ENCODE results near the gene CRTC3.
"Not testable (repeated sequence)": the region's sequence is repeated elsewhere in the genome, so short reads cannot be mapped to it uniquely, and the experiment has no call there.

CRTC3 gene

GRCh38 chr15:90529371-90530249, at the start of gene CRTC3:
Gene CRTC3, plus strand, starts transcription at chr15:90529923. Its CDS starts 149 bp downstream, at chr15:90530072.
- DNase-seq: peak; percentile 62

GRCh38 chr15:90481023-90481422, 48.7 kb upstream of the CRTC3 start:
- peak; percentile 86 for DNase-seq

- peak; percentile 2 for DNase-seq
These were observed 47.4 kb upstream of the CRTC3 start for GRCh38 chr15:90482124-90483011.

- DNase-seq: no peak
These were observed 46.8 kb upstream of the CRTC3 start for GRCh38 chr15:90483012-90483307.

- DNase-seq: no peak
These were observed 46.1 kb upstream of the CRTC3 start for GRCh38 chr15:90483637-90484036.

- DNase-seq: no peak
These were observed 42.5 kb upstream of the CRTC3 start for GRCh38 chr15:90487186-90487585.

GRCh38 chr15:90489514-90489913, 40.2 kb upstream of the CRTC3 start:
- DNase-seq: no peak

GRCh38 chr15:90489944-90490343, 39.8 kb upstream of the CRTC3 start:
- DNase-seq: no peak

- no peak for DNase-seq
These were observed 36.1 kb upstream of the CRTC3 start for GRCh38 chr15:90493647-90494046.

- DNase-seq: no peak
These were observed 34.7 kb upstream of the CRTC3 start for GRCh38 chr15:90495067-90495466.

- no peak for DNase-seq
These were observed 32.9 kb upstream of the CRTC3 start for GRCh38 chr15:90496791-90497190.

GRCh38 chr15:90497376-90497775, 32.3 kb upstream of the CRTC3 start:
- DNase-seq: peak; percentile 28

- no peak for DNase-seq
These were observed 31.8 kb upstream of the CRTC3 start for GRCh38 chr15:90497912-90498311.

- DNase-seq: no peak
These were observed 29.6 kb upstream of the CRTC3 start for GRCh38 chr15:90500171-90500570.

- no peak for DNase-seq
These were observed 27.8 kb upstream of the CRTC3 start for GRCh38 chr15:90501898-90502297.

- DNase-seq: not testable (repeated sequence)
These were observed 18.9 kb upstream of the CRTC3 start for GRCh38 chr15:90510781-90511180.

- not testable (repeated sequence) for DNase-seq
These were observed 18.5 kb upstream of the CRTC3 start for GRCh38 chr15:90511211-90511618.

GRCh38 chr15:90512276-90512675, 17.4 kb upstream of the CRTC3 start:
- no peak for DNase-seq

- no peak for DNase-seq
These were observed 16.7 kb upstream of the CRTC3 start for GRCh38 chr15:90512981-90513380.

- no peak for DNase-seq
These were observed 16.3 kb upstream of the CRTC3 start for GRCh38 chr15:90513448-90513847.

GRCh38 chr15:90513893-90514292, 15.8 kb upstream of the CRTC3 start:
- DNase-seq: not testable (repeated sequence)

- no peak for DNase-seq
These were observed 10.0 kb upstream of the CRTC3 start for GRCh38 chr15:90519688-90520087.

- no peak for DNase-seq
These were observed 9.4 kb upstream of the CRTC3 start for GRCh38 chr15:90520365-90520764.

- no peak for DNase-seq
These were observed 6.3 kb upstream of the CRTC3 start for GRCh38 chr15:90523373-90523772.

Data from GDM1 (cell line).